ENCODE measurements around the gene C7orf57.

DNA sequence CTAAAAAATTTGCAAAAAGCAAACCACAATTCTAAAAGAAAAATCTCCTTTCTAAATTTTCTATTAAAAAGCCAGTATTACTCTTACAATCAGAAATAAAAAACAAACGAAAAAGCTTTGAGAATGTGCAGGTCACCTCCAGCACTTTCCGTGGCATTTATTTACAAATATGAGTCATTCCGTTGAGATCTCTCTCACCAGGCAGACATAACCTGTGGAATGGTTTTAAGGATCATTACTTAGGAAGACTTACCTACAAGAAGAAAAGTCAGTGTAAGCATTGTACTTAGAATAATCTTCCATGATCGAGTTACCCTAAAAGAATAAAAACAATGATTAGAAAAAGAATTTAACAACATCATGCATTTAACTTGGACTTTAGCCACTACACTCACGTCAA lies 9.7 kb upstream of the C7orf57 start:
- no peak for TF ChIP-seq NFRKB (IDR thresholded peaks at IDR 0.05)
- TF ChIP-seq FOXA1 (IDR thresholded peaks at IDR 0.05): no peak
- no peak for TF ChIP-seq HDGF (IDR thresholded peaks at IDR 0.05; ENCODE audit: borderline replicate concordance)

Measured in HEK293T (cell line).